GM10266 (cell line): ENCODE data around the gene CAMKMT.

ENCODE experiments used
- DNase-seq: peaks from one replicate; pipeline ENCODE4 v3.0.0; 2012; ENCODE audit errors: extremely low spot score
- CTCF ChIP-seq: IDR thresholded peaks from 2 replicates; pipeline ENCODE4 v1.5.1; 2012; ENCODE audit warnings: mild to moderate bottlenecking, low read depth; ENCODE audit not compliant: control insufficient read depth, insufficient read depth; ENCODE audit errors: missing control alignments

The CAMKMT gene

DNA sequence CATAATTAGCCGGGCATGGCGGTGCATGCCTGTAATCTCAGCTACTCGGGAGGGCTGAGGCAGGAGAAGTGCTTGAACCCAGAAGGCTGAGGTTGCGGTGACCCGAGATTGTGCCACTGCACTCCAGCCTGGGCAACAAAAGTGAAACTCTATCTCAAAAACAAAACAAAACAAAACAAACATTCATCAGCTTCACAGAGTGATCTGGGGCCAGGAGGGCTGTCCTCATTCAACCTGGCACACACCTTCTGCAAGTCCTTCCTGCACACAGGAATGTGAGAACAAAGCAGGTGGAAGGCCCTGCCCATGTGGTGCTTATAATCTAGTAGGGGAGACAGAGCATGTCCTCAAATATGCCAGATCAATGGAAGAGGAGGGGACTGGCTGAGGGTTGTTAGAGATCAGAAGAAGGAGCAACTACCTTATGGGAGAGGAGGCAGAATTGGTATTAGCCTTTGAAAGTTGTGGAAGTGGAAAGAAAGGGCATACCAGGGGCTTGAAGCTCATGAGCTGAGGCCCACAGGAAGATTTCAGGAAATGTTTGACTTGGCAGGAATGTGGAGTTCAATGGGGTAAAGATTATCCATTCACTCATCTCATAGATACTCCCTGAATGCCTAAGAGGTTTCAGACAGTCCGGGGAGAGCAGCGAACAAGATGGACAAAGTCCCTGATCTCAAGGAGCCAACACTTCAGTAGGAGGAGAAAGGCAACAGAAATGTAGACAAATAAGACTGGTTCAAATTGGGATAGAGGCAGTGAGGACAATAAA lies 424.5 kb downstream of the CAMKMT start:
- TF ChIP-seq CTCF = no peak
- no peak for DNase-seq

GRCh38 chr2:44786817-44787214 lies 425.1 kb downstream of the CAMKMT start:
- no peak for TF ChIP-seq CTCF
- DNase-seq = no peak

- no peak for DNase-seq
- no peak for TF ChIP-seq CTCF
Measured at GRCh38 chr2:44787663-44788062, 425.9 kb downstream of the CAMKMT start.

DNA sequence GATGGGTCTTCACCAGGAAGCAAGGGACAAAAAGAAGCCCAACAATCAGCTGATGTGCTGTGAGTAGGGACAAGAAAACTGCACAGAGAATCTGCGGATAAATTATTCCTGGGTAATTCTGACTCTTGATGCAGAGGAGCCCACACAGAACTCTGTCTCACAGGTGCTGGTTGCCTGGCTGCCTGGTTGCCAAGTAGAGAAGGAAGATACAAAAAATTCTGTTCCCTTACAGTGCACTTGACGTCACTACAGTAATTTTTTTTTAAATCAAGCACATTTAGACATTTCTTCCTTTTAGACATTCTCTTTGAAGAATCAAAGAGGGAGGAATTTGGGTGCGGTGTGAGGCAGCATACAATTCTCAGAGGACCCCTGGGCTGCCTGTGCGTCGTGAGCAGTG lies 427.7 kb downstream of the CAMKMT start:
- no peak for DNase-seq
- no peak for TF ChIP-seq CTCF

GRCh38 chr2:44789971-44790721 lies 428.4 kb downstream of the CAMKMT start:
- TF ChIP-seq CTCF = no peak
- no peak for DNase-seq

DNA sequence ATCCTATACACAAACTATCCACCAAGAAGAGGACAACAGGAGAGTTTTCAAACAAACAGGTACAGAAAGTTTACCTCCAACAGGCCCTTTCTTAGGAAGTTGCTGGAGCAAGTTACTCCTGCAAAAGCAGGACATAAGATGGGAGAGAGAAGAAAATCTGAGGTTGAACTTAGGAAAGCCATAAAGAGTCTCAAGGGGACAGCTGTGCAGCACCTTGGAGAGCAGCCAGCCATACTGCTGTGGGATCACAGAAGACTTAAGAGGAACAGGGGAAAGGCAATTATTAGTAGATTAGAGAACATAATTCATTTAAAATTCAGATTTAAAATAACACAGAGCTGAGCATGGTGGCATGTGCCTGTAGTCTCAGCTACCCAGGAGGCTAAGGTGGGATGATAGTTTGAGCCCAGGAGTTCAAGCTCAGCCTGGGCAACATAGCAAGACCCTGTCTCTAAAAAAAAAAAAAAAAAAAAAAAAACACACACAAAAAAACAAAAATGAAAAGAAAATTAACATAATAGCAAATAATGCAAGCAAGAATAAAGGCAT lies 431.6 kb downstream of the CAMKMT start:
- TF ChIP-seq CTCF = no peak

DNA sequence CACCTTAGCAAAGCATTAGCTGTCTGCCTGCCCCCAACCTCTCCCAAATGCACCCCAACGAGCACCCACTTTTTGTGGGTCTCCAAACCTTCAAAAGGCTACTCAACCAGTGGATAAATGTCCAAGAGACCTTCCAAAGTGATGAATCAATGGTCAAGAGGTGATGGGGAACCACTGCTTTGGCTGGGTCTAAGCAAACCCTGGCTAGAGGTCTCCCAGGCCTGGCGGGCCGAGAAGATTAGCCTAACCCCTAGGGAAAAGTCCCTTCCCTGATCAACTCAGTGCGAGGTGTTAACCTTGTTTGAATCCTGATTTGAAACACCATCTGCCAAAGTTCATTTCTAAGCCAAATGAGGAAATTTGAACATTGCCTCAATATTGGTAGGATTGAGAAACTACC lies 435.0 kb downstream of the CAMKMT start:
- TF ChIP-seq CTCF = no peak
- no peak for DNase-seq

More for the DNA sequence above, 431.6 kb downstream of the CAMKMT start:
- DNase-seq = no peak
